H1 (cell line): Measurements from ENCODE around the gene APP. TPM values are rescaled to one million over a fixed set of nuclear protein-coding genes. Genes with fewer than 3 reads are reported as not detected.

Experiments
- JUN ChIP-seq: IDR thresholded peaks from 2 replicates; pipeline ENCODE4 v1.6.1; 2011; ENCODE audit warnings: low read depth, mild to moderate bottlenecking, improper control_type of control experiment, low read length
- RAD21 ChIP-seq, 2 experiments: IDR thresholded peaks in 1 of 2; conservative IDR thresholded peaks in 1 of 2; 2 replicates each; pipeline ENCODE4 v1.6.1; 2011; ENCODE audit warnings: low read depth in 2 of 2, low read length in 2 of 2, improper control_type of control experiment in 1 of 2, inconsistent platforms in 1 of 2, mild to moderate bottlenecking in 1 of 2, moderate library complexity in 1 of 2
- SAP30 ChIP-seq: fragments of 300-600 bp; sonication (generic); IDR thresholded peaks from 2 replicates; pipeline ENCODE4 v1.7.1; 2012; ENCODE audit warnings: low read length, moderate library complexity, mild to moderate bottlenecking, inconsistent platforms; ENCODE audit not compliant: insufficient read depth, insufficient replicate concordance
- TEAD4 ChIP-seq: IDR thresholded peaks from 2 replicates; pipeline ENCODE4 v1.6.1; 2012; ENCODE audit warnings: low read depth, low read length, inconsistent platforms, mixed read lengths
- polyA plus RNA-seq, 7 experiments: library from polyadenylated mRNA; depleted of rRNA in 3 of 7; stranded (reverse) in 5 of 7; unstranded in 2 of 7; fragments of >200 nt in 5 of 7; fragments of 200-250 nt in 2 of 7; gene quantifications; 1 replicate in 5 of 7; 2 replicates in 1 of 7; 4 replicates in 1 of 7; pipeline versions ENCODE4 v1.2.1 to v1.2.3, GENCODE V29; 2011 to 2013; ENCODE audit warnings: missing spikeins in 2 of 7, mixed read lengths in 2 of 7
- total RNA-seq: library from RNA; stranded (reverse); fragmentation: NEBNext Ultra II Directional; extraction: Animal tissue kit (Norgen Biotek cat#: 25700); gene quantifications from 2 replicates; pipeline ENCODE4 v1.2.1, GENCODE V29; 2021

The APP gene
- total and polyA plus RNA-seq, 2 of the 8 experiments (the other 6 are each of a cell fraction or from before 2014, with no cell fraction given) = 375 to 551 TPM

- TF ChIP-seq RAD21 (IDR thresholded peaks at IDR 0.05 in 1 of 2, conservative IDR thresholded peaks at IDR 0.05 in 1 of 2; ENCODE audit: low read depth in 2 of 2, low read length in 2 of 2) (no peak), TEAD4 (no peak), JUN (no peak), SAP30 (no peak)
Measured at GRCh38 chr21:25850126-25850842, 320.3 kb downstream of the APP start (continued).
